ENCODE data around the gene OSBPL1A.

Gene OSBPL1A

GRCh38 chr18:24136967-24137373, 260.7 kb downstream of the OSBPL1A start:
- H3K4me1 ChIP-seq (ENCODE audit: control extremely low read depth in 1 of 4, control insufficient read depth in 4 of 4, insufficient read depth in 4 of 4, low read length in 3 of 4) = peaks cover 0 to 13% (median 12%) of the 10 kb centered on the region in 4 experiments
- 100% methylated on average over 1 of the region's 3 CpGs for WGBS (ENCODE audit: insufficient coverage)
- H3K4me3 ChIP-seq (ENCODE audit: control insufficient read depth in 1 of 7, extremely low read depth in 1 of 7, insufficient read depth in 4 of 7, low read depth in 2 of 7, low read length in 6 of 7) = no peak overlapping the region
- ChIA-PET POLR2A (no interaction called here), CTCF (interaction anchor here (1.0 kb wide), 1 partner anchor 17 kb away, joined by 3 read pairs; no protein-coding TSS in a partner anchor)
- peaks cover 0 to 24% (median 4%) of the 10 kb centered on the region in 5 experiments for H3K27me3 ChIP-seq (replicated peaks in 2 of 5; ENCODE audit: control insufficient read depth in 4 of 5, insufficient read depth in 5 of 5, low read length in 4 of 5)
- DNase-seq = no peak
- peaks cover 2 to 7% (median 4%) of the 10 kb centered on the region in 4 experiments for H3K36me3 ChIP-seq (ENCODE audit: control insufficient read depth in 4 of 4, insufficient read depth in 4 of 4, low read length in 3 of 4)
- no peak overlapping the region for H3K27ac ChIP-seq (ENCODE audit: insufficient read depth in 1 of 2, low read depth in 1 of 2, low read length in 2 of 2, poor library complexity in 1 of 2, severe bottlenecking in 2 of 2)
- H3K9me3 ChIP-seq (ENCODE audit: control extremely low read depth in 1 of 5, control insufficient read depth in 4 of 5, insufficient read depth in 2 of 5, low read depth in 1 of 5, low read length in 4 of 5) = peaks cover 0 to 4% (median 0%) of the 10 kb centered on the region in 5 experiments

GRCh38 chr18:24130494-24130893, 267.1 kb downstream of the OSBPL1A start:
- Histone ChIP-seq H3K27ac (ENCODE audit: insufficient read depth in 1 of 2, low read depth in 1 of 2, low read length in 2 of 2, poor library complexity in 1 of 2, severe bottlenecking in 2 of 2) (no peak overlapping the region), H3K36me3 (ENCODE audit: control insufficient read depth in 4 of 4, insufficient read depth in 4 of 4, low read length in 3 of 4) (peaks cover 3 to 35% (median 18%) of the 10 kb centered on the region in 4 experiments), H3K4me1 (ENCODE audit: control extremely low read depth in 1 of 4, control insufficient read depth in 4 of 4, insufficient read depth in 4 of 4, low read length in 3 of 4) (no peaks in the 10 kb centered on the region), H3K4me3 (ENCODE audit: control insufficient read depth in 1 of 7, extremely low read depth in 1 of 7, insufficient read depth in 4 of 7, low read depth in 2 of 7, low read length in 6 of 7) (no peak overlapping the region), H3K9me3 (ENCODE audit: control extremely low read depth in 1 of 5, control insufficient read depth in 4 of 5, insufficient read depth in 2 of 5, low read depth in 1 of 5, low read length in 4 of 5) (no peaks in the 10 kb centered on the region), H3K27me3 (replicated peaks in 2 of 5; ENCODE audit: control insufficient read depth in 4 of 5, insufficient read depth in 5 of 5, low read length in 4 of 5) (no peaks in the 10 kb centered on the region)
- whole genome bisulfite sequencing (ENCODE audit: insufficient coverage) = no CpG with 5 or more reads among the region's 2 CpGs
- ChIA-PET POLR2A (no interaction called here), CTCF (interaction anchor here (1.1 kb wide), 1 partner anchor 12 kb away, joined by 3 read pairs; no protein-coding TSS in a partner anchor)
- no peak for DNase-seq

- Histone ChIP-seq H3K36me3 (ENCODE audit: control insufficient read depth in 4 of 4, insufficient read depth in 4 of 4, low read length in 3 of 4) (peaks cover 3 to 45% (median 22%) of the 10 kb centered on the region in 4 experiments), H3K4me3 (ENCODE audit: control insufficient read depth in 1 of 7, extremely low read depth in 1 of 7, insufficient read depth in 4 of 7, low read depth in 2 of 7, low read length in 6 of 7) (no peak overlapping the region), H3K4me1 (ENCODE audit: control extremely low read depth in 1 of 4, control insufficient read depth in 4 of 4, insufficient read depth in 4 of 4, low read length in 3 of 4) (no peaks in the 10 kb centered on the region), H3K27me3 (replicated peaks in 2 of 5; ENCODE audit: control insufficient read depth in 4 of 5, insufficient read depth in 5 of 5, low read length in 4 of 5) (no peaks in the 10 kb centered on the region), H3K27ac (ENCODE audit: insufficient read depth in 1 of 2, low read depth in 1 of 2, low read length in 2 of 2, poor library complexity in 1 of 2, severe bottlenecking in 2 of 2) (no peak overlapping the region), H3K9me3 (ENCODE audit: control extremely low read depth in 1 of 5, control insufficient read depth in 4 of 5, insufficient read depth in 2 of 5, low read depth in 1 of 5, low read length in 4 of 5) (no peaks in the 10 kb centered on the region)
- no CpG with 5 or more reads among the region's 4 CpGs for WGBS (ENCODE audit: insufficient coverage)
- CTCF ChIA-PET = no interaction called here
- DNase-seq = no peak
- POLR2A ChIA-PET = no interaction called here
These were observed 268.9 kb downstream of the OSBPL1A start for GRCh38 chr18:24128700-24129099.

GRCh38 chr18:24127735-24128134, 269.9 kb downstream of the OSBPL1A start:
- no peaks in the 10 kb centered on the region for H3K4me1 ChIP-seq (ENCODE audit: control extremely low read depth in 1 of 4, control insufficient read depth in 4 of 4, insufficient read depth in 4 of 4, low read length in 3 of 4)
- no peak for DNase-seq
- H3K4me3 ChIP-seq (ENCODE audit: control insufficient read depth in 1 of 7, extremely low read depth in 1 of 7, insufficient read depth in 4 of 7, low read depth in 2 of 7, low read length in 6 of 7) = no peak overlapping the region
- H3K36me3 ChIP-seq (ENCODE audit: control insufficient read depth in 4 of 4, insufficient read depth in 4 of 4, low read length in 3 of 4) = peaks cover 3 to 50% (median 25%) of the 10 kb centered on the region in 4 experiments
- ChIA-PET POLR2A (no interaction called here), CTCF (interaction anchor here (1.1 kb wide), 1 partner anchor 11 kb away, joined by 4 read pairs; the partner anchor contains the start of gene CABYR)
- no peaks in the 10 kb centered on the region for H3K9me3 ChIP-seq (ENCODE audit: control extremely low read depth in 1 of 5, control insufficient read depth in 4 of 5, insufficient read depth in 2 of 5, low read depth in 1 of 5, low read length in 4 of 5)
- no peaks in the 10 kb centered on the region for H3K27me3 ChIP-seq (replicated peaks in 2 of 5; ENCODE audit: control insufficient read depth in 4 of 5, insufficient read depth in 5 of 5, low read length in 4 of 5)
- H3K27ac ChIP-seq (ENCODE audit: insufficient read depth in 1 of 2, low read depth in 1 of 2, low read length in 2 of 2, poor library complexity in 1 of 2, severe bottlenecking in 2 of 2) = no peak overlapping the region
- whole genome bisulfite sequencing (ENCODE audit: insufficient coverage) = 92% methylated on average over 2 of the region's 3 CpGs

GRCh38 chr18:24126155-24126961, 271.3 kb downstream of the OSBPL1A start:
- CTCF ChIA-PET = no interaction called here
- H3K9me3 ChIP-seq (ENCODE audit: control extremely low read depth in 1 of 5, control insufficient read depth in 4 of 5, insufficient read depth in 2 of 5, low read depth in 1 of 5, low read length in 4 of 5) = no peaks in the 10 kb centered on the region
- DNase-seq = no peak
- H3K4me3 ChIP-seq (ENCODE audit: control insufficient read depth in 1 of 7, extremely low read depth in 1 of 7, insufficient read depth in 4 of 7, low read depth in 2 of 7, low read length in 6 of 7) = no peak overlapping the region
- no peaks in the 10 kb centered on the region for H3K4me1 ChIP-seq (ENCODE audit: control extremely low read depth in 1 of 4, control insufficient read depth in 4 of 4, insufficient read depth in 4 of 4, low read length in 3 of 4)
- POLR2A ChIA-PET = no interaction called here
- WGBS (ENCODE audit: insufficient coverage) = 92% methylated on average over 2 of the region's 3 CpGs
- no peaks in the 10 kb centered on the region for H3K27me3 ChIP-seq (replicated peaks in 2 of 5; ENCODE audit: control insufficient read depth in 4 of 5, insufficient read depth in 5 of 5, low read length in 4 of 5)
- no peak overlapping the region for H3K27ac ChIP-seq (ENCODE audit: insufficient read depth in 1 of 2, low read depth in 1 of 2, low read length in 2 of 2, poor library complexity in 1 of 2, severe bottlenecking in 2 of 2)
- H3K36me3 ChIP-seq (ENCODE audit: control insufficient read depth in 4 of 4, insufficient read depth in 4 of 4, low read length in 3 of 4) = peaks cover 0 to 48% (median 27%) of the 10 kb centered on the region in 4 experiments

GRCh38 chr18:24121625-24122024, 276.0 kb downstream of the OSBPL1A start:
- no peaks in the 10 kb centered on the region for H3K27me3 ChIP-seq (replicated peaks in 2 of 5; ENCODE audit: control insufficient read depth in 4 of 5, insufficient read depth in 5 of 5, low read length in 4 of 5)
- no peak overlapping the region for H3K4me3 ChIP-seq (ENCODE audit: control insufficient read depth in 1 of 7, extremely low read depth in 1 of 7, insufficient read depth in 4 of 7, low read depth in 2 of 7, low read length in 6 of 7)
- H3K36me3 ChIP-seq (ENCODE audit: control insufficient read depth in 4 of 4, insufficient read depth in 4 of 4, low read length in 3 of 4) = peaks cover 0 to 28% (median 21%) of the 10 kb centered on the region in 4 experiments
- ChIA-PET POLR2A (no interaction called here), CTCF (no interaction called here)
- no peak overlapping the region for H3K27ac ChIP-seq (ENCODE audit: insufficient read depth in 1 of 2, low read depth in 1 of 2, low read length in 2 of 2, poor library complexity in 1 of 2, severe bottlenecking in 2 of 2)
- no peaks in the 10 kb centered on the region for H3K9me3 ChIP-seq (ENCODE audit: control extremely low read depth in 1 of 5, control insufficient read depth in 4 of 5, insufficient read depth in 2 of 5, low read depth in 1 of 5, low read length in 4 of 5)
- no peak for DNase-seq
- H3K4me1 ChIP-seq (ENCODE audit: control extremely low read depth in 1 of 4, control insufficient read depth in 4 of 4, insufficient read depth in 4 of 4, low read length in 3 of 4) = no peaks in the 10 kb centered on the region
- WGBS (ENCODE audit: insufficient coverage) = 100% methylated on average over 1 of the region's 2 CpGs

GRCh38 chr18:24120676-24121075, 276.9 kb downstream of the OSBPL1A start:
- Histone ChIP-seq H3K4me1 (ENCODE audit: control extremely low read depth in 1 of 4, control insufficient read depth in 4 of 4, insufficient read depth in 4 of 4, low read length in 3 of 4) (peaks cover 4 to 7% (median 6%) of the 10 kb centered on the region in 4 experiments), H3K4me3 (ENCODE audit: control insufficient read depth in 1 of 7, extremely low read depth in 1 of 7, insufficient read depth in 4 of 7, low read depth in 2 of 7, low read length in 6 of 7) (no peak overlapping the region), H3K36me3 (ENCODE audit: control insufficient read depth in 4 of 4, insufficient read depth in 4 of 4, low read length in 3 of 4) (peaks cover 0 to 28% (median 20%) of the 10 kb centered on the region in 4 experiments), H3K27ac (ENCODE audit: insufficient read depth in 1 of 2, low read depth in 1 of 2, low read length in 2 of 2, poor library complexity in 1 of 2, severe bottlenecking in 2 of 2) (no peak overlapping the region), H3K27me3 (replicated peaks in 2 of 5; ENCODE audit: control insufficient read depth in 4 of 5, insufficient read depth in 5 of 5, low read length in 4 of 5) (no peaks in the 10 kb centered on the region), H3K9me3 (ENCODE audit: control extremely low read depth in 1 of 5, control insufficient read depth in 4 of 5, insufficient read depth in 2 of 5, low read depth in 1 of 5, low read length in 4 of 5) (no peaks in the 10 kb centered on the region)
- 100% methylated on average over 1 of the region's 4 CpGs for WGBS (ENCODE audit: insufficient coverage)
- DNase-seq = no peak
- POLR2A ChIA-PET = no interaction called here
- CTCF ChIA-PET = interaction anchor here (1.1 to 2.0 kb wide), 3 partner anchors 105 to 306 kb away, joined by 3 to 9 read pairs (median 4); no protein-coding TSS in a partner anchor
